Frontal cortex (tissue), 4 donors: ENCODE results near the gene SOX4. TPM values are rescaled to one million over a fixed set of nuclear protein-coding genes. Genes with fewer than 3 reads are reported as not detected.

Experiments
- DNase-seq, 2 donors: peaks; one replicate each; pipeline ENCODE4 v3.0.0; 2012; ENCODE audit warnings: low spot score in 2 of 2
- FAIRE-seq: peaks from 2 replicates; lab custom pipeline; 2012; peaks lifted over from hg19 to GRCh38; lab: Jason Lieb, UNC
- small RNA-seq: library from RNA; depleted of rRNA; stranded (forward); fragments of <200 nt; gene quantifications from one replicate; pipeline ENCODE3, GENCODE V24; 2014
- total RNA-seq: library from RNA; depleted of rRNA; stranded (reverse); fragments of >200 nt; gene quantifications from one replicate; pipeline ENCODE4 v1.2.3, GENCODE V29; 2014
- donor health status: control.
- donor health status: control.
- donor health status: control.

SOX4 gene
- total RNA-seq, 1 donor from 2014 or later: 418 TPM

DNA sequence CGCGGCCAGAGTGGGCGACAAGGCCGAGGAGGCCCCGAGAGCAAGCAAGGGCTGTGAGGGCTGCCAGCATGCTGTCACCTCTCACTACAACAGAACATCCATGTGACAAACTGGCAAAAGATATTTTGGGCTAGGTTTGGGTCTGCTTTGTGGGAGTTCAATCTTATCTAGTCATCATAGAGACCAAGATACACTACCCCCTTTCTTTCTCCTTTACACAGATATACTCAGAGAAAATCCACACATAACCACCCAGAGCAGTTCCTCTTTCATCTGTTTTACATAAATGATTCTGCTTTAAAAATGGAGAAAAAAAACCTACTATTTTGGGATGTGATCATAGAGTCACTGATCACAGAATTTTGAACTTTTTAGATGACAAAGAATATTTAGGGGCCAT is 16.8 kb downstream of the SOX4 start:
- DNase-seq (no peak), FAIRE-seq (no peak)

DNA sequence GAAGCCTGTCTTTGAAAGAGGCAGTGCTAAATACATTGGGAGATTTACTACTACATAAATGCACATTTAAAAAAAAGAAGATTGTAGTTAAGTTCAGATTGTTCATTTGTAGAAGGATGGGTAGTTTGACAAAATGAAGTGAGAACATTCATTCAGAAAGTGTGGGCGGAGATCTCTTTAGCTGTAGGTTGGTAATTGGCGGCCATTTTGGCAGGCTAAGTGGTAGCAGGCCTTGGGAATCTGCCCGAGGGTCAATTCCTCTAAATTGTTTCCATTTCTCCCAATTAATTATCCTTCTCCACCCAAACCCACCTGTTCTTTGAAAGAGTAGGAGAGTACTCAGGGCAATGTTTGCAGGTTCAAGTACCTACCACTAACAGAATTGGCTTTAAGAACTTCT is 17.9 kb downstream of the SOX4 start:
- FAIRE-seq (no peak), DNase-seq (no peak)

DNA sequence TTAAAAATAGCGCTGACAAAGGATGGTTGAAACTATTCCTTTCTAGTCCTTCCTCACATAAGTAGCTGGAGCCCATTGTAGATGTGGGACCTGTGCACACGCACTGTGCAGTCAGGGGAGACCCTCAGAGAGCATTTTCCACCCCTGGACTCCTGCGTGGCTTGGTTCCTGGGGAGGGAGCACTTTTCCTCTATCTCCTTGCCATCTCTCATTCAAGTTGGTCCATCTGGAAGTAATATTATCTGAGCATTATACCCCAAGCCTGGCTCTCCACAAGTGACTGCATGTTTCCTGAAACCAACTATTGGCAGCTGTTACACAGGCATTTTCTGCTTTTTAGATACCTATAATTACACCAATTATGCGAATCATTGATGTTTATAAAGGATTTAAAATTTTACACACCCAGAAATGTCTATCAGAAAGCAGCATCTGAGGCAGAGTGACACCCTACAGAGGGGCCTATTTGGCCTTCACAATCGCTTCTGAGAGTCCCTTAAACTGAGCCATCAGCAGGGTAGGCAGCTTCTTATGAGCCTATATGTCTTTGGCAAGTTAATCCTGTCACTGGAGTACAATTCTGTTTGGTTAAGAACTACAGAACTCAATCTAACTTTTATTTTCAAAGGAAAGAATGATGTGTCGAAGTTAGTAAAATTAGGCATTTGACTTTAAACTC is 18.7 kb downstream of the SOX4 start:
- no peak for FAIRE-seq
- DNase-seq: no peak

DNA sequence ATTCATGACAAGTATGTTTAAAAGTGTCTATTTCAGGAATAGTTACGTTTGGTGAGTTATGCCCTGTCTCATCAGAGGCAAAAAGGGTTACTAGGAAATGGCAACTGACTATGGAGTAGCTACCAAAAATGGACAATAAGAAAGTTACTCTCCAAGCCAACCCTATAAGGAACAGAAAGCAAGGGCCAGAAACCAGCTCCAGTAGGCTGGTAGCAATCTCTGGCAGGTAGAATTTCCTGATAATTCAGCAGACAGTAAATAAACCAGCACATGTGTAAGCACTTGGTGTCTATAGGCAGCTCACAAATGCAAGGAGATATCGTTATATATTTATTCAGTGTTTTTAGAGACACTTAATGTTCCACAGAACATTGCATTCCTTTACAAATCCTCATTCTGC is 20.3 kb downstream of the SOX4 start:
- DNase-seq: no peak
- FAIRE-seq: no peak

DNA sequence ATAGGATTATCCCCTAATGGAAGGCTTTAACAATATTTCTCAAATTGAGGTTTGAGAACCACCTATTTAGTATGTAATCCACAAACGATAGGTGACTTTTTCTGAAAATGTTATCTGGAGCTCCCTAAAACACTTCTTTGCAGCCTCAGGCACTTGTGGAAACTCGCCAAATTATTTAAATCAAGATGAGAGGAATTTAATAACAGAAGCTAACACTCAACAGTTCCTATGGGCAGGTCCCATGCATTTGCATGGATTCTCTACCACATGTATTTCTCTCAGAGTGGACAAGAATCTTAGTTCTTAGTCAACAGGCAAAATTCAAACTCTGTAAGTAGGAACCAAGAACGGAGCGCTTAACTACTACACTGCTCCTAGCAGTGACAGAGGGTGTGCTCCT is 20.7 kb downstream of the SOX4 start:
- no peak for DNase-seq
- FAIRE-seq: no peak

DNA sequence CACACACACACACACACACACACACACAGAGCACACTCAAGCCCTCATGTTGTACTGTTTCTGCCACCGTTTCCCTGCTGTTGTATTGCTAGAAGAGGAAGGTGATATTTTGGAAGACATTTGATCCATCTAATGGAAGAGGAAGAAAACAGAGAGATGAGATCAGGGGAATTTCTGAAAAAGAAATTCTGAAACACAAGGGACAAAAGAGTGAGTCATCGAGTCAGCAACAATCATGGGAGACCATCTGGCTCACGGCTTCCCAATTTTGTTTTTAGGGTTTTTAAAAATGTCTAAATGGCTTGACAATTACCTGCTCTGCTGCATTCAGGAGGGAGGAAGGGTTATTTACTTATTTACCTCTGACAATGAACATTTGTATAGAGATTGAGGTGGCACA is 22.0 kb downstream of the SOX4 start:
- FAIRE-seq: no peak

DNA sequence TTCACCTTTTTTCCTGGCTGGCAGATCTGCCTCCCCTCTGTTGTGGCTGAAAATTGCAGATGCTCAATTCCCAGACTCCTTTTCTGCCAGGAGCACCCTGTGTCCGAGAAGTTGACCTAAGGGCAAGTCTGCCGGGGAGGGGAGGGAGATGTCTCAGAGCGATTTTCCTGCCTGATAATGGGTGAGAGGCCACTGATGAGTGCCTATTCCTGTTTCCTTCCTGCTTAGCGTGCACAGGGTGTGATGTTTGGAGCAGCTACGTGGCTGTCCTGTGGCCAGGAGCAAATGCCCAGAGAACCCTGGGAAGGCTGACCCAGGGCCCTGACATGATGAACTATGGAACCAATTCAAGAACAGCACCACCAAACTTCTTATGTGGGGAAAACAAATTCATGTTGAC is 22.5 kb downstream of the SOX4 start:
- FAIRE-seq: no peak
- no peak for DNase-seq

More for the DNA sequence above, 22.0 kb downstream of the SOX4 start:
- DNase-seq: no peak

DNA sequence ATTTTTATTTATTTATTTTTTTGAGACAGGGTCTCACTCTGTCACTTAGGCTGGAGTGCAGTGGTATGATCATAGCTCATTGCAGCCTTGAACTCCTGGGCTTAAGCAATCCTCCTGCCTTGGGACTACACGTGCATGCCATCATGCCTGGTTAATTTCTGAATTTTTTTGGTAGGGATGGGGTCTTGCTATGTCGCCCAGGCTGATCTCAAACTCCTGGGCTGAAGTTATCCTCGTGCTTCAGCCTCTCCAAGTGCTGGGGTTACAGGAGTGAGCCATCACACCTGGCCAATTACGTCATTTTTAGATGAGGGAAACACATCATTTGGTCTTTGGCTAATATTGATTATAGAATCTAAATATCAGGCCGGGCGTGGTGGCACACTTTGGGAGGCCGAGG is 32.1 kb downstream of the SOX4 start:
- FAIRE-seq (no peak), DNase-seq (no peak)

DNA sequence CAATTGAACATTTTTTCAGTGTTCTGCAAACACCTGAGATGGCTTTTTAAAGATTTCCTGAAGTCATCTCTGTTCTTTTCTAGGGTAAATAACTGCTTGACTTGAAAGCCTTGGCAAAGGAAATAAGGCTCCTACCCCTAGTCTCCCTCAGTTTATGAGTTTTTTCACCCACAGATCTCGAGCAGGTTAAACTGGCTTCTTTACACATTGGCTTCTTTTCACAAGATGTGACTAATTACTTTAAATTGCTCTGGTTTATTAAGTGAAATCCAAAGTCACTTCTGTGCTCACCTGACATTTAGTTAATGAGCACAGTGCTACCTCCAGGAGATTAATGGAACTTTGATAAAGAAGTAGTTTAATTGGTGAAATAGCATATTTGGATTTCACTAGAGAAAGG is 33.2 kb downstream of the SOX4 start:
- DNase-seq: no peak
- no peak for FAIRE-seq

DNA sequence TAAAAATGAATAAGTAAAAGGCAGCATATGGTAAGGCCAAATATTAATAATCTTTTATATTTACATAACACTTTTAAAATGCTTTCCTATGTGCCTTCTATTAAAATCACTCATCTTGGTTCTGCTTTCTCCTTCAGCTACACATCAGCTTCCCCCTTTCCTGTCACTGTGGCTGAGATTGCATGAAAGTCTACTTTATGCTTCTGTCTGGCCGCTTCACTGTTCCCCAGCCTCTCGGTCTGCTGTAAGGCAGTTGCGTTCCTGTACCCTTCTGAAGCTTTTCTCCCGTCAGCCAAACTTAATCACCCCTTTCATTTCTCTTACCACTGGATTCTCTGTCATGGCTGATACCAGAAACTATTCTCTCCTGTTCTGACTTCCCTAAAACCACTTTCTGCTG is 34.6 kb downstream of the SOX4 start:
- no peak for FAIRE-seq
- DNase-seq: no peak

DNA sequence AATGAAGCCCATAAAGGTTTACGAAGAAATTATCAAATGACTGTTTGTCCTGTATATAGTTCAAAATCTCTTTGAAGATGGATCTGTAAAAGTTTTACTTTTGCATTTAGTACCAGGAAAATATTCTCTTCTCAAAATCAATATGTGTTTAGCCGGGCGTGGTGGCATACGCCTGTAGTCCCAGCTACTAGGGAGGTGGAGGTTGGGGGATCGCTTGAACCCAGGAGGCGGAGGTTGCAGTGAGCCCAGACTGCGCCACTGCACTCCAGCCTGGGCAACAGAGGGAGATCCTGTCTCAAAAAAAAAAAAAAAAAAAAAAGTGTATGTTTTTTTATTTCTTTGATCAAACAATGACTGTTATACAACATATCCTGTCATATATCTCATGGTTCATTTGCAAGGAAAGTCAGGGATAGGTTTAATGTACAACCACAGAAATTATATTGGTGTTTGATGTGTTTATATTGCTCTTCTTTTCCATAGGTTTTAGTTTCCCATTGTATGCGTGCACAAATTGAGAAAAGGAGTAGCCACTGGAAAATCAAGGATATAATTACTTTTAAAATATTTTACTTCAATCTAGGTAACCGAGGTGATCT is 40.1 kb downstream of the SOX4 start:
- FAIRE-seq (no peak), DNase-seq (no peak)

DNA sequence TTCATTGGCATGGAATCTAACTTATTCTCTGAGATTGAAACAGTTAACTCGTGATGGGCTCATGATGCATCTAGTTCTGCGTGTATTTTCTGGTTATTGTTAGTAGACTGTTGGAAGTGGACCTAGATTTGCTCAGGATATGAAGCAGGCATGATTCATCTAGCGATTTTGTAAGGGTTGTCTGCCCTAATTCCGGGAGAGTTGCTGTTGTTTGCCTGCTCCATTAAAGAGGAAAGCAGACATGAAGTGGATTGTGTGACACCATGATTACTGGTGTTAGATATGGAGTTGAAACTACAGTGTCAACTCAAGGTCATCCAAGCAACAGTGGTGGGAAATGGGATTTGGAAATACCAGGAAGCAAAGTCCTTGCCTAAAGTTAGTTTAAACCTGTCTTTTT is 41.0 kb downstream of the SOX4 start:
- FAIRE-seq (no peak), DNase-seq (no peak)

DNA sequence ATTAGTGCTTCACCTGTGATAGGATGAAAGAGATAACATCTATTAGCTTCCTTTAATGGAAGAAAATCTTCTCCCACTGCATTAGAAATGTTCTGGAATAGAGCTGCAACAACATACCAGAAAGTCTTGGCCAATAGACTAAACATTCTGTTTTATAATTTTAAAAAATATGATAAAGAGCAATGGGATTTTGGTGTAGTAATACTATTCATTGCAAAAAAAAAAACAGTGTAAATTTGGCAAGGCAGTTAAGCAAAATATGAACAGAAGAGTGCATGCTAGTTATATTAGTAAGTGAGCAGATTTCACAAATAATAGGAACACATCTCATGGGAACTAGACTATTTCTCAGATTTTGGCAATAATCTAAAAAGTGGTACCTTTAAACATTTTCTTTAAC is 43.3 kb downstream of the SOX4 start:
- DNase-seq (no peak), FAIRE-seq (no peak)

DNA sequence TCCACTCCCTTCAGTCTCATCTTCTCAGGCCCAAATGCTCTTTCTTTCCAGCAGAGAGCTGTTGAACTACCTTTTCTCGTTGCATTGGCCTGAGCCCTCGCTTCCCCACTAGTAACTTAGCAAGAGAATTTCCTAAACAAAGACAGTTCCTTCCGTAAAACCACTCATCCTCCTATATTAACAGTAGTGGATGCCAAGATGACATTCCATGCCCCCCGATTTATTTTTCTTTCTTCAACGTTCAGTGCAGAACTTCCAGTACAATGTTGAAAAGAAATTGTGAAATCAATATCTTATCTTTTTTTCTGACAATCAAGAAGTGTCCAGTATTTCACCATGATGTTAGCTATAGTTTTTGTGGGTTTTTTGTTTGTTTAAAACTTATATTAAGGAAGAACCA is 45.8 kb downstream of the SOX4 start:
- no peak for DNase-seq
- no peak for FAIRE-seq

Small RNAs within 50 kb of the gene (small RNA-seq; reads per million reads assigned to genes)
- gene BOLA2P3: not detected
